GM19438 (cell line): ENCODE data around the gene SEMA6D.

Experiments used
- ATAC-seq: cut with Tn5 transposase; IDR thresholded peaks from one replicate; pipeline ENCODE4 v1.9.1; 2021; ENCODE audit warnings: low read depth; ENCODE audit not compliant: unreplicated experiment

The SEMA6D gene

GRCh38 chr15:47743385-47743784 is 26.1 kb downstream of the SEMA6D start:
- ATAC-seq = no peak

- ATAC-seq = no peak
Observed at GRCh38 chr15:47743886-47744285, 26.6 kb downstream of the SEMA6D start.

- no peak for ATAC-seq
Observed at GRCh38 chr15:47744496-47744895, 27.2 kb downstream of the SEMA6D start.

GRCh38 chr15:47744973-47745372 is 27.7 kb downstream of the SEMA6D start:
- no peak for ATAC-seq

- no peak for ATAC-seq
Observed at GRCh38 chr15:47746516-47746915, 29.2 kb downstream of the SEMA6D start.

- ATAC-seq = no peak
Observed at GRCh38 chr15:47750030-47750739, 32.9 kb downstream of the SEMA6D start.

- no peak for ATAC-seq
Observed at GRCh38 chr15:47750740-47751262, 33.5 kb downstream of the SEMA6D start.

- no peak for ATAC-seq
Observed at GRCh38 chr15:47753591-47753990, 36.3 kb downstream of the SEMA6D start.

GRCh38 chr15:47754312-47754711 is 37.0 kb downstream of the SEMA6D start:
- ATAC-seq = no peak

GRCh38 chr15:47755941-47756340 is 38.6 kb downstream of the SEMA6D start:
- no peak for ATAC-seq

- no peak for ATAC-seq
Observed at GRCh38 chr15:47756872-47757271, 39.6 kb downstream of the SEMA6D start.

- ATAC-seq = no peak
Observed at GRCh38 chr15:47757331-47757730, 40.0 kb downstream of the SEMA6D start.

GRCh38 chr15:47762621-47763020 is 45.3 kb downstream of the SEMA6D start:
- ATAC-seq = no peak

- ATAC-seq = no peak
Observed at GRCh38 chr15:47764666-47765065, 47.4 kb downstream of the SEMA6D start.

- no peak for ATAC-seq
Observed at GRCh38 chr15:47766406-47766805, 49.1 kb downstream of the SEMA6D start.

GRCh38 chr15:47767035-47767434 is 49.7 kb downstream of the SEMA6D start:
- ATAC-seq = no peak

- ATAC-seq = no peak
Observed at GRCh38 chr15:47768735-47769134, 51.4 kb downstream of the SEMA6D start.

GRCh38 chr15:47769166-47769565 is 51.9 kb downstream of the SEMA6D start:
- no peak for ATAC-seq

- ATAC-seq = no peak
Observed at GRCh38 chr15:47773143-47773542, 55.8 kb downstream of the SEMA6D start.

- no peak for ATAC-seq
Observed at GRCh38 chr15:47778263-47778770, 61.0 kb downstream of the SEMA6D start.

- ATAC-seq = no peak
Observed at GRCh38 chr15:47780971-47781370, 63.7 kb downstream of the SEMA6D start.

- no peak for ATAC-seq
Observed at GRCh38 chr15:47781527-47781926, 64.2 kb downstream of the SEMA6D start.
